ENCODE measurements around the gene RRP1.

RRP1 gene

GRCh38 chr21:43812957-43813655 lies 23.7 kb downstream of the RRP1 start:
- H3K4me3 ChIP-seq (ENCODE audit: low read depth, low read length) = no peak overlapping the region
- DNase-seq (ENCODE audit: low read depth) = no peak
- no peak for TF ChIP-seq CTCF (IDR thresholded peaks at IDR 0.05; ENCODE audit: insufficient read depth, low read depth, low read length, missing control alignments)

- DNase-seq (ENCODE audit: low read depth) = no peak
- no peak overlapping the region for H3K4me3 ChIP-seq (ENCODE audit: low read depth, low read length)
- no peak for TF ChIP-seq CTCF (IDR thresholded peaks at IDR 0.05; ENCODE audit: insufficient read depth, low read depth, low read length, missing control alignments)
Measured at GRCh38 chr21:43813656-43813980, 24.2 kb downstream of the RRP1 start.

- no peak for TF ChIP-seq CTCF (IDR thresholded peaks at IDR 0.05; ENCODE audit: insufficient read depth, low read depth, low read length, missing control alignments)
- no peak for DNase-seq (ENCODE audit: low read depth)
Measured at GRCh38 chr21:43814215-43815106, 25.1 kb downstream of the RRP1 start.

GRCh38 chr21:43815107-43815613 lies 25.8 kb downstream of the RRP1 start:
- no peak for DNase-seq (ENCODE audit: low read depth)
- no peak overlapping the region for H3K4me3 ChIP-seq (ENCODE audit: low read depth, low read length)
- TF ChIP-seq CTCF (IDR thresholded peaks at IDR 0.05; ENCODE audit: insufficient read depth, low read depth, low read length, missing control alignments) = no peak

More at GRCh38 chr21:43814215-43815106, 25.1 kb downstream of the RRP1 start:
- no peak overlapping the region for H3K4me3 ChIP-seq (ENCODE audit: low read depth, low read length)

GRCh38 chr21:43815991-43816390 lies 26.6 kb downstream of the RRP1 start:
- TF ChIP-seq CTCF (IDR thresholded peaks at IDR 0.05; ENCODE audit: insufficient read depth, low read depth, low read length, missing control alignments) = no peak
- H3K4me3 ChIP-seq (ENCODE audit: low read depth, low read length) = no peak overlapping the region
- no peak for DNase-seq (ENCODE audit: low read depth)

GRCh38 chr21:43816611-43817071 lies 27.3 kb downstream of the RRP1 start:
- TF ChIP-seq CTCF (IDR thresholded peaks at IDR 0.05; ENCODE audit: insufficient read depth, low read depth, low read length, missing control alignments) = no peak
- DNase-seq (ENCODE audit: low read depth) = no peak
- no peak overlapping the region for H3K4me3 ChIP-seq (ENCODE audit: low read depth, low read length)

Data from GM12865 (cell line).